Upper lobe of left lung (tissue), 6 donors: ENCODE results near the gene DOK7. TPM values are rescaled to one million over a fixed set of nuclear protein-coding genes. Genes with fewer than 3 reads are reported as not detected.
A peak's percentile ranks its signal among the peaks of the same experiment; 100 is the strongest.

ENCODE experiments used
- ATAC-seq, 2 donors: fragments of 200-7000 bp; cut with Tn5 transposase; one replicate each; pipeline ENCODE4 v1.9.1; 2022; ENCODE audit warnings: mild to moderate bottlenecking in 2 of 2, moderate library complexity in 2 of 2; ENCODE audit not compliant: low FRiP score in 2 of 2
- DNase-seq, 2 donors: peaks; one replicate each; pipeline ENCODE4 v3.0.0-alpha.2; 2019 to 2020
- H3K27ac ChIP-seq, 4 donors: fragments of 200-600 bp; sonication (generic); one replicate each; pipeline ENCODE4 v1.5.1; 2016 to 2019
- H3K27me3 ChIP-seq, 4 donors: fragments of 200-600 bp; sonication (generic); one replicate each; pipeline ENCODE4 v1.5.1; 2017 to 2019
- H3K36me3 ChIP-seq, 4 donors: fragments of 200-600 bp; sonication (generic); one replicate each; pipeline ENCODE4 v1.5.1; 2016 to 2019
- H3K4me1 ChIP-seq, 4 donors: fragments of 200-600 bp; sonication (generic); one replicate each; pipeline ENCODE4 v1.5.1; 2018 to 2019
- H3K4me3 ChIP-seq, 4 donors: fragments of 200-600 bp; sonication (generic); one replicate each; pipeline ENCODE4 v1.5.1; 2017 to 2019; ENCODE audit warnings: mild to moderate bottlenecking in 2 of 4, moderate library complexity in 1 of 4
- H3K9me3 ChIP-seq, 4 donors: fragments of 200-600 bp; sonication (generic); one replicate each; pipeline ENCODE4 v1.5.1; 2018 to 2019
- EP300 ChIP-seq, 4 donors: sonication (generic); formaldehyde crosslinking; IDR thresholded peaks; one replicate each; pipeline ENCODE4 v1.5.1; 2017; ENCODE audit warnings: antibody characterized with exemption in 4 of 4, control low read depth in 2 of 4
- POLR2A ChIP-seq, 4 donors: fragments of 450-650 bp; IDR thresholded peaks; one replicate each; pipeline ENCODE4 v1.5.1; 2016 to 2017; ENCODE audit warnings: antibody characterized with exemption in 4 of 4, mild to moderate bottlenecking in 2 of 4
- POLR2AphosphoS5 ChIP-seq, 2 donors: sonication (generic); formaldehyde crosslinking; IDR thresholded peaks; one replicate each; pipeline ENCODE4 v1.5.1; 2017; ENCODE audit warnings: antibody characterized with exemption in 2 of 2
- WGBS, 2 donors: methylation state at CpG; one replicate each; pipeline ENCODE4 v1.1.5; 2017 to 2018; 5-methylcytosine and 5-hydroxymethylcytosine counted together
- total RNA-seq, 6 donors: library from RNA; depleted of rRNA in 4 of 6; stranded (reverse); fragments of >200 nt in 4 of 6; gene quantifications; one replicate each; pipeline versions ENCODE4 v1.1.0 to v1.2.1, GENCODE V29; 2016 to 2021
- TF ChIP-seq, protein P1 (sequence below), 6 experiments: fragments of 450-650 bp in 4 of 6; fragments of 200-600 bp in 2 of 6; sonication (generic) in 2 of 6; IDR thresholded peaks; one replicate each; pipeline ENCODE4 v1.5.1; 2016 to 2019; ENCODE audit warnings: antibody characterized with exemption in 6 of 6
- donor health status: DM: no; HTN: no; CAD: no; lungs with moderate emphysema.
- donor health status: DM: no; HTN: yes; CAD: no; lungs with severe emphysema.

The DOK7 gene
- total RNA-seq, 6 donors from 2014 or later: 2.1 to 16.0 (median 4.0) TPM

DNA sequence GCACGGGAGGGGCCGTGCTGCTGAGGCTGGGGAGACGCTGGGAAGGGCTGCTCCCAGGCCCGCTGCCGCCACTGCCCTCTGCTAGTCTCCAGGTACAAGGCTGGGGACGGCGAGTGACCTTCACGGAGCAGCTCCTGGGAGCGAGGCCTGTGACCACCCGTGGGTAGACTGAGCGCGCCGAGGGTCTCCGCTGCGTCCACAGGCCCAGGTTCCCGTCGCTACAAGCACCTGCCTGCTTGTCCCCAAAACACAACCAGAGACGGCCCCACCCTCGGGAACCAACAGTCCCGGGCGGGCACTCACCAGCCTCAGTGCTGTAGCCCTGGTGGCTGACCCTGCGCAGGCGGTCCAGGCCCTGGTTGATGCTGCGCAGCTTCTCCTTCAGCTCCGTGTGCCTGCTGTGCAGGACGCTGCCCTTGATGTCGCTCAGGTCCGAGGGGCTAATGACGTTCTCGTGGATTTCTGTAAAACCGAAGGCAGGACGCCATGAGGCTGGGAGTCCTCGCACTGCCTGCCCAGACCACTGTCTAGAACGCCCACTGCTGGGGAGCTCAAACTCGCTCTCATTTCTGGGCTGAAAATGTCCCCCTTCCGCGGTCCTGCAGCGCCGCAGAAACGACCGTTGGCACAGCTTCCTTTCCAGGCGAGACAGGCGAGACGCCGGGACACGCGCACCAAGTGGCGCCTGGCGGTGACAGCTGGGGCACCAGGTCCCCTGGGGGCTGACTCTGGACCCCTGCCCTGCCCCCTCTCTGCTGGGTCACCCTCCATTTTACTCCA, 54.8 kb downstream of the DOK7 start:
- H3K4me3 ChIP-seq: no peak overlapping the region
- DNase-seq (peak in 1 of 2 donors; percentile 73), ATAC-seq (no peak)
- no peaks in the 10 kb centered on the region for H3K9me3 ChIP-seq
- TF ChIP-seq POLR2A (IDR thresholded peaks at IDR 0.05) (no peak), EP300 (IDR thresholded peaks at IDR 0.05) (no peak), POLR2AphosphoS5 (IDR thresholded peaks at IDR 0.05) (no peak)
- TF ChIP-seq, protein P1, sequence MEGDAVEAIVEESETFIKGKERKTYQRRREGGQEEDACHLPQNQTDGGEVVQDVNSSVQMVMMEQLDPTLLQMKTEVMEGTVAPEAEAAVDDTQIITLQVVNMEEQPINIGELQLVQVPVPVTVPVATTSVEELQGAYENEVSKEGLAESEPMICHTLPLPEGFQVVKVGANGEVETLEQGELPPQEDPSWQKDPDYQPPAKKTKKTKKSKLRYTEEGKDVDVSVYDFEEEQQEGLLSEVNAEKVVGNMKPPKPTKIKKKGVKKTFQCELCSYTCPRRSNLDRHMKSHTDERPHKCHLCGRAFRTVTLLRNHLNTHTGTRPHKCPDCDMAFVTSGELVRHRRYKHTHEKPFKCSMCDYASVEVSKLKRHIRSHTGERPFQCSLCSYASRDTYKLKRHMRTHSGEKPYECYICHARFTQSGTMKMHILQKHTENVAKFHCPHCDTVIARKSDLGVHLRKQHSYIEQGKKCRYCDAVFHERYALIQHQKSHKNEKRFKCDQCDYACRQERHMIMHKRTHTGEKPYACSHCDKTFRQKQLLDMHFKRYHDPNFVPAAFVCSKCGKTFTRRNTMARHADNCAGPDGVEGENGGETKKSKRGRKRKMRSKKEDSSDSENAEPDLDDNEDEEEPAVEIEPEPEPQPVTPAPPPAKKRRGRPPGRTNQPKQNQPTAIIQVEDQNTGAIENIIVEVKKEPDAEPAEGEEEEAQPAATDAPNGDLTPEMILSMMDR (IDR thresholded peaks at IDR 0.05): no peak
- H3K27me3 ChIP-seq: no peaks in the 10 kb centered on the region
- no peaks in the 10 kb centered on the region for H3K4me1 ChIP-seq
- peaks cover 45 to 100% (median 92%) of the 10 kb centered on the region in 4 donors for H3K36me3 ChIP-seq
- WGBS, 2 donors: 95 to 97% methylated on average over 24 to 43 of the region's 49 CpGs
- H3K27ac ChIP-seq: no peak overlapping the region

DNA sequence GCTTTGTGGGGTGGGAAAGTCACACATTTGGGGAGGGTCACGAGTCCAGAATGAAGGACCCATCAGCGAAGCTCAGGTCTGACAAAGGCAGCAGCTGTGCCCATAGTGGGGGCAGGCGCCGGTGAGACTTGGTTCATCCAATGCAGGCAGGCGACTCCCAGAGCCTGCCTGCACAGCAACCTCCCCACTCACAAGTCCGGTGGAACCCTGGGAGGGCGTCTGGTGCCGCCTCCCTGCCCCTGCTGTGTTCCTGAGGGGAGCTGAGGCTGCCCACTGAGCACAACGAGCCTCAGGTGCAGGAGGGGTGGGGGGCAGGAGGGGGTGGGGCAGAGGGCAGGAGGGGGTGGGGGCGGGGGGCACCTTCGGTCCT, 55.4 kb downstream of the DOK7 start:
- H3K9me3 ChIP-seq: no peaks in the 10 kb centered on the region
- TF ChIP-seq EP300 (IDR thresholded peaks at IDR 0.05): no peak
- no peak for TF ChIP-seq POLR2A (IDR thresholded peaks at IDR 0.05)
- TF ChIP-seq, protein P1 (IDR thresholded peaks at IDR 0.05): no peak
- no peak for TF ChIP-seq POLR2AphosphoS5 (IDR thresholded peaks at IDR 0.05)
- WGBS, 2 donors: 99% methylated on average over 10 of the region's 11 CpGs; no CpG with 5 or more reads in 1 of the 2 donors
- DNase-seq (peak in 1 of 2 donors; percentile 48), ATAC-seq (no peak)
- peaks cover 45 to 100% (median 94%) of the 10 kb centered on the region in 4 donors for H3K36me3 ChIP-seq
- no peaks in the 10 kb centered on the region for H3K4me1 ChIP-seq
- no peak overlapping the region for H3K27ac ChIP-seq
- no peaks in the 10 kb centered on the region for H3K27me3 ChIP-seq
- H3K4me3 ChIP-seq: no peak overlapping the region

DNA sequence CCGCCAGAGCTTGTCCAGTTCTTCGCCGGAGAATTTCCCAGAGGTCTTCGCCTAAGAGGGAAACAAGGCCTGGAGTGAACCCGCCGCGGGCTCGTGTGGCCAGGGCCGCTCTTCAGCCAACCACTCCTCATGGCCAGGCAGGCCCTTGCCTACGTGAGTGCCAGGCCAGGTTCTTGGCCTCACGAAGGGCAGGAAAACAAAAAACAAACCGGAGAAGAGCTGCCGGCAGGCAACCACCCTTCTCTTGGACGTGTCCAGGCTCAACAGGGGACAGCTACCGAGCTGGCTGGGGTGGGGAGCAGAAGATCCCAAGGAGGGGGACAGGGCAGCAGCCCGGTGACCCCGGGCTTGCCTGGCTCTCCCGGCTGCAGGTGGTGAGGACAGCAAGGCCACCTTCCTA, 55.8 kb downstream of the DOK7 start:
- Histone ChIP-seq H3K27ac (no peak overlapping the region), H3K4me3 (no peak overlapping the region), H3K9me3 (no peaks in the 10 kb centered on the region), H3K36me3 (peaks cover 46 to 100% (median 94%) of the 10 kb centered on the region in 4 donors), H3K4me1 (no peaks in the 10 kb centered on the region), H3K27me3 (no peaks in the 10 kb centered on the region)
- 90 to 91% methylated on average over 11 to 18 of the region's 18 CpGs for WGBS, 2 donors
- TF ChIP-seq POLR2AphosphoS5 (IDR thresholded peaks at IDR 0.05) (no peak), EP300 (IDR thresholded peaks at IDR 0.05) (no peak), POLR2A (IDR thresholded peaks at IDR 0.05) (no peak)
- TF ChIP-seq, protein P1 (IDR thresholded peaks at IDR 0.05): no peak
- no peak for ATAC-seq
- peak in 1 of 2 donors; percentile 59 for DNase-seq

DNA sequence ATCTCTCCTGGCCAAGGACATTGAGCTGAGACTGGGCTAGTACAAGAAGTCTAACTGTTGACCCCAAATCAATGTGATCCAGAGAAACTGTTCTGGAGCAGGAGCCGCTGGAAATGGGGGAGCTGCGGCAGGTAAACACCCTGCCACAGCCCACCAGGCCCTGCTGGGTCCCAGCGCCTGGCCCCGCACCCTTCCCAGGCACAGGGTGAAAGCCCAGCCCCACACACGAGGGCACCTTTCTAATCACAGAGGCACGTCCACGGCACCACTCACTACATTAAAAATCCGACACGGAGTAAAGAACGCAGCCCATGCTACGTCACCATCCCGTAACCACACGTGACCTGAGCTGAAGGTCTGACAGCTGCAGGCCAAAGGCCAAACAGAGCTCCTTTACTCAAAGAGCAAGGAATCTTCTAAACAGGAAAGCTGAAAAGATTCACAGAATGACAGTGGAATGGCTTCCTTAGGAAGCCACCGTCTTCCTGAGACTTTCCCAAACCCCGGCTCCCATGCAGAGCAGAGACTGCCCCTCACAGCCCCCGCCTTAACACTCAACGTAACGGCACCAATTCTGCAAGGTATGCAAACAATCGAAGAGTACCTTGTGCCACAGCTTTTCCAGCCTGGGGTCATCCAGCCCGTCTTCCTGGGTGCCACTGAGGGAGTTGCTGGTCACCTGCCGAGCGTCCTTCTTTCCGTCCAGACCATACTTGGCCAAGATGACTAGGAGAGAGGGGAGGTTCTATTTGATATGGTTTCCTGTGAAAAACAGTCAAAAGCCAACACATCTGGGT, 56.6 kb downstream of the DOK7 start:
- H3K4me3 ChIP-seq: no peak overlapping the region
- no peaks in the 10 kb centered on the region for H3K4me1 ChIP-seq
- ATAC-seq (no peak), DNase-seq (peak in 1 of 2 donors; percentile 27)
- peaks cover 45 to 100% (median 94%) of the 10 kb centered on the region in 4 donors for H3K36me3 ChIP-seq
- no peaks in the 10 kb centered on the region for H3K27me3 ChIP-seq
- no peaks in the 10 kb centered on the region for H3K9me3 ChIP-seq
- H3K27ac ChIP-seq: no peak overlapping the region
- WGBS, 2 donors: 89 to 91% methylated on average over 15 to 23 of the region's 23 CpGs
- no peak for TF ChIP-seq POLR2A (IDR thresholded peaks at IDR 0.05)
- no peak for TF ChIP-seq POLR2AphosphoS5 (IDR thresholded peaks at IDR 0.05)
- no peak for TF ChIP-seq EP300 (IDR thresholded peaks at IDR 0.05)
- TF ChIP-seq, protein P1 (IDR thresholded peaks at IDR 0.05): no peak
